ENCODE measurements around the gene CAPN11. TPM values are rescaled to one million over a fixed set of nuclear protein-coding genes. Genes with fewer than 3 reads are reported as not detected.

CAPN11 gene
- total RNA-seq, 1 experiment from 2014 or later: 0.28 TPM

DNA sequence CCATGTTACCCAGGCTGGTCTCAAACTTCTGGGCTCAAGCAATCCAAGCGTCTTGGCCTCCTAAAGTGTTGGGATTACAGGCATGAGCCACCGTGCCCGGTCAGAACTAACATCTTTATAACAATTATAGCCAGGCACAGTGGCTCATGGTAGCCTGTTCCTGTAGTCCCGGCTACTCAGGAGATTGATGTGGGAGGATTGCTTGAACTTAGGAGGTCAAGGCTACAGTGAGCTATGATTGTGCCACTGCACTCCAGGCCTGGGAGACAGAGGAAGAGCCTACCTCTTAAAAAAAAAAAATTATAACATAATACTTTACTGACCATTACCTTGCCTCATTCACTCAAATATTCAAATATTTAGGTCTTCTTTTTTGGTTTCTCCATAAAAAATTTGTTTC is 41.3 kb downstream of the CAPN11 start:
- Histone ChIP-seq H2BK5ac (ENCODE audit: insufficient read length, low read length) (no peak overlapping the region), H3K4ac (ENCODE audit: low read depth, low read length) (no peak overlapping the region), H4K8ac (replicated peaks; ENCODE audit: insufficient read length, low read depth, low read length) (no peak overlapping the region), H2BK20ac (ENCODE audit: low read depth, low read length, poor library complexity, severe bottlenecking) (no peak overlapping the region), H2BK15ac (ENCODE audit: low read depth, low read length) (no peak overlapping the region), H4K20me1 (ENCODE audit: control insufficient read depth, insufficient read depth, insufficient read length) (peaks cover 3% of the 10 kb centered on the region), H3K9me3 (ENCODE audit: control insufficient read depth, low read depth, low read length) (no peaks in the 10 kb centered on the region), H2BK120ac (ENCODE audit: low read depth, low read length, poor library complexity, severe bottlenecking) (no peak overlapping the region), H2AFZ (ENCODE audit: low read length) (no peak overlapping the region), H3K79me2 (ENCODE audit: insufficient read depth, low read length) (no peaks in the 10 kb centered on the region), H2BK12ac (ENCODE audit: insufficient read length, low read depth, low read length) (no peak overlapping the region), H3K18ac (ENCODE audit: insufficient read length, low read depth, low read length) (no peak overlapping the region), H3K4me1 (ENCODE audit: insufficient read depth, low read length) (peaks cover 18% of the 10 kb centered on the region; the same call in 1 of the 2 replicates), H3K23ac (ENCODE audit: insufficient read length, low read depth, low read length) (no peak overlapping the region), H3K23me2 (ENCODE audit: insufficient read length, low read depth, low read length, poor library complexity, severe bottlenecking) (no peaks in the 10 kb centered on the region), H4K91ac (ENCODE audit: insufficient read length, low read depth, low read length) (no peak overlapping the region), H3K56ac (ENCODE audit: insufficient read length, low read depth, low read length) (no peak overlapping the region), H4K5ac (ENCODE audit: insufficient read length, low read depth, low read length) (no peak overlapping the region), H3K27ac (ENCODE audit: insufficient read length, low read depth, low read length) (no peak overlapping the region), H3K79me1 (ENCODE audit: insufficient read depth, low read depth, low read length, poor library complexity, severe bottlenecking) (no peaks in the 10 kb centered on the region), H3K4me2 (ENCODE audit: insufficient read depth, insufficient read length, low read length) (no peak overlapping the region), H3K27me3 (ENCODE audit: insufficient read depth, low read length) (no peaks in the 10 kb centered on the region), H2AK5ac (ENCODE audit: insufficient read length, low read length) (no peak overlapping the region), H3K14ac (ENCODE audit: insufficient read depth, low read length) (no peak overlapping the region), H3K9ac (ENCODE audit: extremely low read depth, insufficient read length, low read length) (no peak overlapping the region), H3T11ph (ENCODE audit: low read length) (no peak overlapping the region)
- Mint-ChIP-seq H3K4me1 (peaks cover 41 to 43% of the 10 kb centered on the region in 2 experiments), H3K36me3 (ENCODE audit: insufficient read depth in 1 of 3, low read depth in 3 of 3) (no peaks in the 10 kb centered on the region), H3K4me3 (no peak overlapping the region), H3K9me3 (no peaks in the 10 kb centered on the region), H3K27me3 (ENCODE audit: low read depth) (no peaks in the 10 kb centered on the region; the same call in 1 of the 2 replicates), H3K27ac (no peak overlapping the region)
- no CpG with 5 or more reads among the region's 4 CpGs for WGBS (ENCODE audit: extremely low coverage, insufficient read length, low lambda C conversion rate)
- TF ChIP-seq, protein P1, sequence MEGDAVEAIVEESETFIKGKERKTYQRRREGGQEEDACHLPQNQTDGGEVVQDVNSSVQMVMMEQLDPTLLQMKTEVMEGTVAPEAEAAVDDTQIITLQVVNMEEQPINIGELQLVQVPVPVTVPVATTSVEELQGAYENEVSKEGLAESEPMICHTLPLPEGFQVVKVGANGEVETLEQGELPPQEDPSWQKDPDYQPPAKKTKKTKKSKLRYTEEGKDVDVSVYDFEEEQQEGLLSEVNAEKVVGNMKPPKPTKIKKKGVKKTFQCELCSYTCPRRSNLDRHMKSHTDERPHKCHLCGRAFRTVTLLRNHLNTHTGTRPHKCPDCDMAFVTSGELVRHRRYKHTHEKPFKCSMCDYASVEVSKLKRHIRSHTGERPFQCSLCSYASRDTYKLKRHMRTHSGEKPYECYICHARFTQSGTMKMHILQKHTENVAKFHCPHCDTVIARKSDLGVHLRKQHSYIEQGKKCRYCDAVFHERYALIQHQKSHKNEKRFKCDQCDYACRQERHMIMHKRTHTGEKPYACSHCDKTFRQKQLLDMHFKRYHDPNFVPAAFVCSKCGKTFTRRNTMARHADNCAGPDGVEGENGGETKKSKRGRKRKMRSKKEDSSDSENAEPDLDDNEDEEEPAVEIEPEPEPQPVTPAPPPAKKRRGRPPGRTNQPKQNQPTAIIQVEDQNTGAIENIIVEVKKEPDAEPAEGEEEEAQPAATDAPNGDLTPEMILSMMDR (conservative IDR thresholded peaks at IDR 0.05): no peak
- no peak for DNase-seq

Data from H9 (cell line).